ENCODE results near the gene TMX2. TPM values are rescaled to one million over a fixed set of nuclear protein-coding genes. Genes with fewer than 3 reads are reported as not detected.
A peak's percentile ranks its signal among the peaks of the same experiment; 100 is the strongest.

TMX2 gene
- total RNA-seq, 1 experiment from 2014 or later, result 91.3 TPM

GRCh38 chr11:57751676-57752253 is 39.4 kb downstream of the TMX2 start, which contains the start of gene BTBD18:
Gene BTBD18 (minus strand): TSS chr11:57751819. CDS start chr11:57751188, 631 bp downstream.
- Histone ChIP-seq H3K9me3 (ENCODE audit: control insufficient read depth, low read depth, low read length) (no peaks in the 10 kb centered on the region), H4K5ac (ENCODE audit: insufficient read length, low read depth, low read length) (no peak within 1 kb of the TSS), H3K79me2 (ENCODE audit: insufficient read depth, low read length) (no peaks in the 10 kb centered on the region), H3K23me2 (ENCODE audit: insufficient read length, low read depth, low read length, poor library complexity, severe bottlenecking) (no peaks in the 10 kb centered on the region), H2BK120ac (ENCODE audit: low read depth, low read length, poor library complexity, severe bottlenecking) (no peak within 1 kb of the TSS), H4K91ac (ENCODE audit: insufficient read length, low read depth, low read length) (no peak within 1 kb of the TSS), H3K9ac (ENCODE audit: extremely low read depth, insufficient read length, low read length) (no peak within 1 kb of the TSS), H3K27me3 (ENCODE audit: insufficient read depth, low read length) (no peaks in the 10 kb centered on the region), H2AK5ac (ENCODE audit: insufficient read length, low read length) (no peak within 1 kb of the TSS), H3K23ac (ENCODE audit: insufficient read length, low read depth, low read length) (no peak within 1 kb of the TSS), H2BK12ac (ENCODE audit: insufficient read length, low read depth, low read length) (no peak within 1 kb of the TSS), H4K8ac (replicated peaks; ENCODE audit: insufficient read length, low read depth, low read length) (no peak within 1 kb of the TSS), H3K4ac (ENCODE audit: low read depth, low read length) (no peak within 1 kb of the TSS), H3K4me1 (ENCODE audit: insufficient read depth, low read length) (no peaks in the 10 kb centered on the region; the same call in 1 of the 2 replicates), H2BK5ac (ENCODE audit: insufficient read length, low read length) (no peak within 1 kb of the TSS), H3K18ac (ENCODE audit: insufficient read length, low read depth, low read length) (no peak within 1 kb of the TSS), H3T11ph (ENCODE audit: low read length) (no peak within 1 kb of the TSS), H3K79me1 (ENCODE audit: insufficient read depth, low read depth, low read length, poor library complexity, severe bottlenecking) (no peaks in the 10 kb centered on the region), H4K20me1 (ENCODE audit: control insufficient read depth, insufficient read depth, insufficient read length) (no peaks in the 10 kb centered on the region), H2BK15ac (ENCODE audit: low read depth, low read length) (0 out of 2 replicates have a peak within 1 kb of the TSS, but pooled peaks have one; percentile 65), H3K27ac (ENCODE audit: insufficient read length, low read depth, low read length) (no peak within 1 kb of the TSS), H3K56ac (ENCODE audit: insufficient read length, low read depth, low read length) (no peak within 1 kb of the TSS), H2BK20ac (ENCODE audit: low read depth, low read length, poor library complexity, severe bottlenecking) (no peak within 1 kb of the TSS), H3K4me2 (ENCODE audit: insufficient read depth, insufficient read length, low read length) (no peak within 1 kb of the TSS), H3K14ac (ENCODE audit: insufficient read depth, low read length) (no peak within 1 kb of the TSS), H2AFZ (ENCODE audit: low read length) (no peak within 1 kb of the TSS)
- H3K9me3 Mint-ChIP-seq, result no peaks in the 10 kb centered on the region
- no CpG with 5 or more reads among the region's 10 CpGs for WGBS (ENCODE audit: extremely low coverage, insufficient read length, low lambda C conversion rate)
- 0 out of 7 replicates have a peak, but pooled peaks cover 0 to 4% (median 0%) of the 10 kb centered on the region in 3 experiments for H3K36me3 Mint-ChIP-seq (ENCODE audit: insufficient read depth in 1 of 3, low read depth in 3 of 3)
- DNase-seq, result peak; percentile 60
- H3K4me3 Mint-ChIP-seq, result no peak within 1 kb of the TSS; a peak in 1 of 5 replicates
- peak within 1 kb of the TSS; percentile 59 to 89 (median 61); a peak in 3 of 7 replicates for H3K27ac Mint-ChIP-seq
- TF ChIP-seq CTCF (conservative IDR thresholded peaks at IDR 0.05), result peak; percentile 77
- H3K27me3 Mint-ChIP-seq (ENCODE audit: low read depth), result no peaks in the 10 kb centered on the region; the same call in 1 of the 2 replicates
- H3K4me1 Mint-ChIP-seq, result peaks cover 5 to 7% of the 10 kb centered on the region in 2 experiments; a peak in 3 of 4 replicates

All from H9 (cell line).